HL-60 (cell line): ENCODE data around the gene NF1.
"Not testable (repeated sequence)": the region's sequence is repeated elsewhere in the genome, so short reads cannot be mapped to it uniquely, and the experiment has no call there.

Experiments used
- DNase-seq, 2 experiments: peaks; one replicate each; pipeline ENCODE4 v3.0.0-alpha.2; 2010 to 2020; ENCODE audit warnings: low read depth in 1 of 2, low spot score in 1 of 2
- H3K27ac ChIP-seq: fragments of 250-450 bp; sonication (Bioruptor Pico); replicated peaks from 2 replicates; pipeline ENCODE4 v1.5.1; 2020; ENCODE audit warnings: mild to moderate bottlenecking, moderate library complexity
- H3K27me3 ChIP-seq: fragments of 250-450 bp; sonication (Bioruptor Pico); 2 replicates; pipeline ENCODE4 v1.5.1; 2021; ENCODE audit warnings: mild to moderate bottlenecking, moderate library complexity; ENCODE audit not compliant: insufficient read depth, poor library complexity, severe bottlenecking
- H3K4me3 ChIP-seq: replicated peaks from 2 replicates; pipeline ENCODE4 v1.5.1; 2011; ENCODE audit warnings: mild to moderate bottlenecking, control low read depth, low read length; ENCODE audit not compliant: insufficient read depth
- CTCF ChIP-seq: IDR thresholded peaks from one replicate; pipeline ENCODE4 v1.5.1; 2011; ENCODE audit warnings: low read length, control low read depth, inconsistent platforms; ENCODE audit not compliant: insufficient read depth
- GABPA ChIP-seq: IDR thresholded peaks from 2 replicates; pipeline ENCODE4 v1.6.1; 2012; ENCODE audit warnings: low read depth
- POLR2AphosphoS5 ChIP-seq: IDR thresholded peaks from 2 replicates; pipeline ENCODE4 v1.6.1; 2012; ENCODE audit warnings: low read depth
- REST ChIP-seq: IDR thresholded peaks from 2 replicates; pipeline ENCODE4 v1.6.1; 2012; ENCODE audit warnings: low read depth; ENCODE audit not compliant: insufficient replicate concordance
- SPI1 ChIP-seq: IDR thresholded peaks from 2 replicates; pipeline ENCODE4 v1.6.1; 2012; ENCODE audit warnings: low read depth, mild to moderate bottlenecking, borderline replicate concordance

The NF1 gene

GRCh38 chr17:31079731-31080130 is 15.0 kb upstream of the NF1 start:
- no peak overlapping the region for H3K4me3 ChIP-seq
- DNase-seq, result no peak
- TF ChIP-seq REST (no peak), SPI1 (no peak), GABPA (no peak), POLR2AphosphoS5 (no peak), CTCF (no peak)

DNA sequence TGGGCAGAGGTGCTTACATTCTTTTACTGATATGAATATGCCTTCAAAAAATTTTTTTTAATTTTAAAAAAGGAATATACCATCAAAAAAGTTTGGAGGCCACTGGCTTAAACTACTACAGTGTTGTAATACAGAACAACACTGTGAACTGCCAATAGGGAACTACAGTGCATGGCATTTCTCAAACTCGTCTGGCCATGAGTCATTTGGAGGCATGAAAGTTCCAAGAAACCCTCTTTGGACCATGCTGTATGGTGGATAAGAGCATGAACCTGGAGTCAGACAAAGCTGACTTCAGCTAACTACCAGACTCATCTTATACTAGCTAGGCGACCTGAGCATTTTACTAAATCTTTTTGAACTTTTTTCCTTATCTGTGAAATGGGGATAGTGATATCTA is 9.2 kb upstream of the NF1 start:
- no peaks in the 10 kb centered on the region for H3K27me3 ChIP-seq
- TF ChIP-seq REST (no peak), GABPA (no peak), POLR2AphosphoS5 (no peak), SPI1 (no peak), CTCF (no peak)
- H3K27ac ChIP-seq, result no peak overlapping the region
- DNase-seq, result peak; percentile 47 to 64
- no peak overlapping the region for H3K4me3 ChIP-seq

More at GRCh38 chr17:31079731-31080130, 15.0 kb upstream of the NF1 start:
- no peaks in the 10 kb centered on the region for H3K27me3 ChIP-seq
- H3K27ac ChIP-seq, result no peak overlapping the region

DNA sequence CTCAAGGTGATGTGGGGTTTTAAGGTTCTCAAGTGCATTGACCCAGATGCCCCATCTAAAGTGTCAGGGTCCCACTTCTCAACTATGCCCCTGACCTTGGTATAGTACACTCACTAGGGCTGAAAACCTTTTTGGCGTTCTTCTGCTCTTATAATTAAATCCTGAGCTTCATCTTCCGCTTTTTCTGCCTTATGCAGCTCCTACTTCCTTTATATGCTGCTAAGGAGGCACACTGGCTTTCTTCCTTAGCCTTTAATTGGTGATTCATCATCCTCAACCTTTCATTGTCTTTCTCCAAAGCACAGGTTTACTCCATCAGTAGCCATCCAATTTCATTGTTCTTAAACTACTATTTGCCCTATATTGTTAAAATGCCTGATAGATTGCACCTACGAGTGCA is 5.3 kb upstream of the NF1 start:
- TF ChIP-seq POLR2AphosphoS5 (no peak), SPI1 (peak; percentile 55; the same call in 1 of the 2 replicates)
- H3K4me3 ChIP-seq, result no peak overlapping the region
- peak in 1 of 2 experiments; percentile 49 for DNase-seq
- H3K27ac ChIP-seq, result no peak overlapping the region
- H3K27me3 ChIP-seq, result no peaks in the 10 kb centered on the region

- H3K4me3 ChIP-seq, DNase-seq, H3K27me3 ChIP-seq, H3K27ac ChIP-seq: not testable (repeated sequence)
Observed at GRCh38 chr17:31090650-31091049, 4.1 kb upstream of the NF1 start.

GRCh38 chr17:31092475-31093064 is 2.2 kb upstream of the NF1 start:
- DNase-seq, result no peak
- TF ChIP-seq GABPA (no peak), CTCF (no peak), REST (no peak), POLR2AphosphoS5 (no peak), SPI1 (no peak)
- Histone ChIP-seq H3K4me3 (no peak overlapping the region), H3K27me3 (no peaks in the 10 kb centered on the region), H3K27ac (no peak overlapping the region)
